Lung (tissue), 12 donors: Measurements from ENCODE around the gene SAMSN1. TPM values are rescaled to one million over a fixed set of nuclear protein-coding genes. Genes with fewer than 3 reads are reported as not detected.

Experiments
- ATAC-seq: fragments of 200-7000 bp; cut with Tn5 transposase; one replicate; pipeline ENCODE4 v1.9.1; 2020; ENCODE audit warnings: moderate number of reproducible peaks; ENCODE audit not compliant: insufficient read depth, low FRiP score
- DNase-seq, 3 donors: peaks; one replicate each; pipeline ENCODE4 v3.0.0-alpha.2; 2013 to 2017
- H3K27ac ChIP-seq, 2 donors: one replicate each; pipeline ENCODE4 v1.5.1; 2013; ENCODE audit warnings: mild to moderate bottlenecking in 2 of 2, moderate library complexity in 2 of 2, control low read depth in 1 of 2, inconsistent platforms in 1 of 2, low read depth in 1 of 2, low read length in 1 of 2
- H3K27me3 ChIP-seq, 3 donors: one replicate each; pipeline ENCODE4 v1.5.1; 2013; ENCODE audit warnings: low read length in 2 of 3; ENCODE audit not compliant: control insufficient read depth in 3 of 3, insufficient read depth in 3 of 3
- H3K36me3 ChIP-seq, 4 donors: one replicate each; pipeline ENCODE4 v1.5.1; 2013; ENCODE audit warnings: low read length in 4 of 4, mild to moderate bottlenecking in 1 of 4, moderate library complexity in 1 of 4; ENCODE audit not compliant: control insufficient read depth in 4 of 4, insufficient read depth in 4 of 4
- H3K4me1 ChIP-seq, 5 donors: one replicate each; pipeline ENCODE4 v1.5.1; 2013; ENCODE audit warnings: low read length in 5 of 5, mild to moderate bottlenecking in 2 of 5, moderate library complexity in 1 of 5; ENCODE audit not compliant: control insufficient read depth in 5 of 5, insufficient read depth in 5 of 5
- H3K4me3 ChIP-seq: one replicate; pipeline ENCODE4 v1.5.1; 2013; ENCODE audit warnings: mild to moderate bottlenecking, control low read depth, moderate library complexity
- H3K9ac ChIP-seq, 2 donors: one replicate each; pipeline ENCODE4 v1.5.1; 2013; ENCODE audit warnings: low read length in 2 of 2, control low read depth in 1 of 2; ENCODE audit not compliant: insufficient read depth in 1 of 2
- H3K9me3 ChIP-seq, 4 donors: one replicate each; pipeline ENCODE4 v1.5.1; 2013; ENCODE audit warnings: low read length in 3 of 4, mild to moderate bottlenecking in 1 of 4, moderate library complexity in 1 of 4; ENCODE audit not compliant: control insufficient read depth in 4 of 4, insufficient read depth in 3 of 4
- whole genome bisulfite sequencing, 2 donors: extraction: QIAGEN DNeasy Blood & Tissue Kit; methylation state at CpG; one replicate each; pipeline ENCODE4 v1.1.7; 2013; 5-methylcytosine and 5-hydroxymethylcytosine counted together
- polyA plus RNA-seq, 2 donors: library from polyadenylated mRNA; stranded (reverse); fragments of 200-250 nt; gene quantifications; one replicate each; pipeline ENCODE4 v1.2.1, GENCODE V29; 2013
- total RNA-seq, 2 donors: library from RNA; depleted of rRNA in 1 of 2; stranded (reverse); fragments of >200 nt in 1 of 2; gene quantifications; one replicate each; pipeline ENCODE4 v1.2.1, GENCODE V29; 2014 to 2021
- TF ChIP-seq, protein P1 (sequence below): IDR thresholded peaks from 2 replicates; pipeline ENCODE4 v1.5.1; 2012; ENCODE audit warnings: mild to moderate bottlenecking; ENCODE audit errors: control extremely low read depth, extremely low read depth
- donor health status: control.
- donor health status: control.
- donor health status: Bipolar disorder and iron deficiency.
- donor health status: healthy.
- donor health status: DM: yes; HTN: yes; CAD: no.

Gene SAMSN1
- total and polyA plus RNA-seq, 4 donors: 6.4 to 184 (median 16.1) TPM

DNA sequence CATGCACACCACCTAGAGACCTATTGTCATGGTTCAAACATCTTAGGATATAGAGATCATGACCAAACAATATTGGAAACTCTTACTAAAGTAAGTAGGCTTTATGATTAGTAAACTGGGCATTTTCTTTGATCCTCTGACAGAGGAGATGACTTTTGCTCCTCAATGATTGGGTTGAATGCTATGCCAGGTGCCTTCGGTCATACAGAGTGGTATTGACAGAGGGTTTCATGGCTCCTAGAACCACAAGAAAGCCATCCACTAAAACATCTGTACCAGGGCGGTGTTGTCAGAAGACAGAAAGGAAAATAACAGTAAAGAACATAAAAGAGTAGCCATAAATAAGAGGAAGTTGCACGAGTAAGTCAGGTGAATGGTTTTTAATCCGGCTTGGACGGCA lies 20.8 kb upstream of the SAMSN1 start:
- TF ChIP-seq, protein P1, sequence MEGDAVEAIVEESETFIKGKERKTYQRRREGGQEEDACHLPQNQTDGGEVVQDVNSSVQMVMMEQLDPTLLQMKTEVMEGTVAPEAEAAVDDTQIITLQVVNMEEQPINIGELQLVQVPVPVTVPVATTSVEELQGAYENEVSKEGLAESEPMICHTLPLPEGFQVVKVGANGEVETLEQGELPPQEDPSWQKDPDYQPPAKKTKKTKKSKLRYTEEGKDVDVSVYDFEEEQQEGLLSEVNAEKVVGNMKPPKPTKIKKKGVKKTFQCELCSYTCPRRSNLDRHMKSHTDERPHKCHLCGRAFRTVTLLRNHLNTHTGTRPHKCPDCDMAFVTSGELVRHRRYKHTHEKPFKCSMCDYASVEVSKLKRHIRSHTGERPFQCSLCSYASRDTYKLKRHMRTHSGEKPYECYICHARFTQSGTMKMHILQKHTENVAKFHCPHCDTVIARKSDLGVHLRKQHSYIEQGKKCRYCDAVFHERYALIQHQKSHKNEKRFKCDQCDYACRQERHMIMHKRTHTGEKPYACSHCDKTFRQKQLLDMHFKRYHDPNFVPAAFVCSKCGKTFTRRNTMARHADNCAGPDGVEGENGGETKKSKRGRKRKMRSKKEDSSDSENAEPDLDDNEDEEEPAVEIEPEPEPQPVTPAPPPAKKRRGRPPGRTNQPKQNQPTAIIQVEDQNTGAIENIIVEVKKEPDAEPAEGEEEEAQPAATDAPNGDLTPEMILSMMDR: no peak
- DNase-seq (no peak), ATAC-seq (no peak)
- no peak overlapping the region for H3K27ac ChIP-seq
- 69 to 74% methylated on average over 5 of the region's 5 CpGs for WGBS, 2 donors
- H3K9ac ChIP-seq: no peak overlapping the region
- H3K4me3 ChIP-seq: no peak overlapping the region
- no peaks in the 10 kb centered on the region for H3K36me3 ChIP-seq
- no peaks in the 10 kb centered on the region for H3K27me3 ChIP-seq
- no peaks in the 10 kb centered on the region for H3K4me1 ChIP-seq
- no peaks in the 10 kb centered on the region for H3K9me3 ChIP-seq

DNA sequence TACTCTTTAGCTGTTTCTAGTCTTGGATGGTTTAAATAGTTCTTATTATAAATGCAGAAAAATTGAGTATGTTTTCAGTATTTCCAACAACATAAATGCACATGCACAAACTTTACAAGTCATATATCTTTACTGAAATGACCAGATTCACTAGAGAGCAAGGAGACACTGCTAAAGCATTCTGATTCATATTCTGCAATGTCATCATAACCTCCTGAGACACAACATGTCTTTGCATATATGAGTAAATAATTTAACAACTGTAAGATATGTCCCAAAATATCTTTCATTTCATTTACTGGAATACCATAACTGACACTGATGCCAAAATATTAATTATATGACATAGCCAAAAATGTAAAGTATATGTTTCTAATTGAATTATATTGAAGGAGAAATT lies 16.8 kb upstream of the SAMSN1 start:
- ATAC-seq (no peak), DNase-seq (no peak)
- Histone ChIP-seq H3K27ac (no peak overlapping the region), H3K36me3 (no peaks in the 10 kb centered on the region), H3K4me1 (no peaks in the 10 kb centered on the region), H3K27me3 (no peaks in the 10 kb centered on the region), H3K9me3 (peaks cover 0 to 2% (median 0%) of the 10 kb centered on the region in 4 donors), H3K4me3 (no peak overlapping the region), H3K9ac (no peak overlapping the region)
- TF ChIP-seq, protein P1: no peak

DNA sequence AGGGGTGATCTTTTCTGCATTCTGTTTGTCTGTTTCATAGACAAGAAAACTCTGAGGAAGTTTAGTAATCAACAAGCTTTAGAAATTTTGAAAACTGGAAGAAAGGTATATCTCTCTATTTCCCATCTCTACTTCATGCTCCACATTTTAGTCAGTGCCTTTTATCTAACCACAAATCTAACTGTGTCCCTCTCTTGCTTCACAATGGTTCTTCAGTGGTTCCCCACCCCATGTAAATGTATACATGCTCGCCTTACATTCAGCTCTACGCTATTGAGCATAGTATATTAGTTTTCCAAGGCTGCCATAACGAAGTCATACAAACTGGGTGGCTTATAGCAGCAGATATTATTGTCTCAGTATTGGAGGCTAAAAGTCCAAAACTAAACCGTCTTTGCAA lies 14.4 kb upstream of the SAMSN1 start:
- ATAC-seq (no peak), DNase-seq (no peak)
- no peak overlapping the region for H3K27ac ChIP-seq
- H3K36me3 ChIP-seq: no peaks in the 10 kb centered on the region
- WGBS, 2 donors: 67 to 80% methylated on average over 4 of the region's 4 CpGs
- TF ChIP-seq, protein P1: no peak
- peaks cover 0 to 2% (median 0%) of the 10 kb centered on the region in 4 donors for H3K9me3 ChIP-seq
- no peaks in the 10 kb centered on the region for H3K4me1 ChIP-seq
- no peak overlapping the region for H3K4me3 ChIP-seq
- no peak overlapping the region for H3K9ac ChIP-seq
- H3K27me3 ChIP-seq: no peaks in the 10 kb centered on the region

DNA sequence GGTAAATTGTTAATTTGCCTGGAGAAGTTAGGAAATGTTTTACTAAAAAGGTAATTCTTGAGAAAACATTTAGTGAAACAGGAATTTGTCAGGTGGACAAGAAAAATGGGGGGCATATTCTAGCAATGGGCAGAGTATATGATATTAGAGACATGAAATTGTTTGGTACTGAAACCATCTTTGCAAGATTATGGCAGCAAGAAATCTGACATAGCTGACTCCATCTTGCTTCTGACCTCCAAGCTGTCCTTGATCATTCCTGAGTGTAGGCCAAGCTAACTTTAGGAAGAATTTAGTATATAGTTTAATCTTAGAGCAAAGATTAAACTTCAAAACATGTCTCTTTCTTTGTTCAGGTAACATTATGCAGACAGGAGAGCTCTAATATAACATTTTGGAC lies 14.0 kb upstream of the SAMSN1 start:
- no peaks in the 10 kb centered on the region for H3K36me3 ChIP-seq
- DNase-seq (no peak), ATAC-seq (no peak)
- H3K27me3 ChIP-seq: no peaks in the 10 kb centered on the region
- H3K27ac ChIP-seq: no peak overlapping the region
- TF ChIP-seq, protein P1: no peak
- no peaks in the 10 kb centered on the region for H3K4me1 ChIP-seq
- no peak overlapping the region for H3K9ac ChIP-seq
- H3K9me3 ChIP-seq: peaks cover 0 to 2% (median 0%) of the 10 kb centered on the region in 4 donors
- H3K4me3 ChIP-seq: no peak overlapping the region
